GM18907 (cell line): ENCODE results near the gene ZPLD1.

Experiments
- ATAC-seq: cut with Tn5 transposase; IDR thresholded peaks from one replicate; pipeline ENCODE4 v1.9.1; 2021; ENCODE audit warnings: mild to moderate bottlenecking, moderate library complexity; ENCODE audit not compliant: unreplicated experiment

Gene ZPLD1

DNA sequence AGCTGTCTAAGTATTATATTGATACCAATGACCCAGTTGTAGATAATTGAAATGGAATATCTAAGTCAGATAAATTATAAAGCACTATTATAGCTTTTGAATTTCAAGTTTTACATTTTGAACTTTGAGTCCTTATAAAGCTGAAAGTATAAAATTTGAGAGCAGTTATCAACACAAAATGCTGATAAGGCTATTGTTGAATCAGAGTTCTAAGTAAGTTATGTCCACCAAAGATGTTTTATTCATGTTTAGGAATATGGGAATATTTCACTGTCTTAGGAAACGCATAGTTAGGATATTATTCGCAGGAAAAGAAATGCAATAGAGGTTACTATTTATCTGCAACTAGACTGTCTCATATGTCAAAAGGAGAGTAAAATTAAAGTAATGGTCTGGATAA is 29.4 kb downstream of the ZPLD1 start:
- no peak for ATAC-seq

DNA sequence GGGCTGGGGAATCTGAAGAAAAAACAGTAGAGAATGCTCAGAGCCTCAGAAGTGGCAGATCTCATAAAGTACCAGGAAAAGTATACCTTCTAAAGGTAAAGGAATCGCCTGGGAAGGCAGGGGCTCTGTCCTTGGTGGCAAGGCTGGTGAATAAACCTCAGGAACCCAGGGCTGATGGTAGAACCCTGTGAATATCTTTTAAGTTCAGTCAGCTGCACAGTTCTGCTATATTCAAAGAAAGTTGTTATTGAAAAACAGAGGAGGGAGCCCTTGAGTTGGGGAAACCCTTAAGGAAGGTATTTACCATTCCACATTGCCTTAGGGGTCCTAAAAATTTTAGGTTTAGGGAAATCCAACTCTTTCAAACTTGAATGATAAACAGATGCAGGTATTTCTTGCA is 31.2 kb downstream of the ZPLD1 start:
- no peak for ATAC-seq

DNA sequence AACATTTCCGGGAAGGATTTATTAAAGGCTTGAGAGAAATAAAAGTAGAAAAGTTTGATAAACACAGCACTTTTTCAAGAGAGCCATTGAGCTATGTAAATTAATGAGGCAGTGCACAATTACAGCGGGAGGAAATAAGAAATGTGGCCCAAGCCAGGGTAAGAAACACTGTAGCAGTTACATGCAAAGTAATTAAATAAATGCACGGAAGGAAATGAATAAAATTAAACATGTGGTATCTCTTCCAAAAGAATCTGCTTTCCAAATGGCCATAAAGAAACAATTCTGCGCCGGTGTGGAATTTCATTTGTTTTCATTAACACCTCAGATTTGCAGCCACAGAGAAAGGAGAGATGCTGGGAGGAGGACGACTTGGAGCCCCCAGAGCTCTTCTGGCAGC is 35.3 kb downstream of the ZPLD1 start:
- ATAC-seq: no peak

DNA sequence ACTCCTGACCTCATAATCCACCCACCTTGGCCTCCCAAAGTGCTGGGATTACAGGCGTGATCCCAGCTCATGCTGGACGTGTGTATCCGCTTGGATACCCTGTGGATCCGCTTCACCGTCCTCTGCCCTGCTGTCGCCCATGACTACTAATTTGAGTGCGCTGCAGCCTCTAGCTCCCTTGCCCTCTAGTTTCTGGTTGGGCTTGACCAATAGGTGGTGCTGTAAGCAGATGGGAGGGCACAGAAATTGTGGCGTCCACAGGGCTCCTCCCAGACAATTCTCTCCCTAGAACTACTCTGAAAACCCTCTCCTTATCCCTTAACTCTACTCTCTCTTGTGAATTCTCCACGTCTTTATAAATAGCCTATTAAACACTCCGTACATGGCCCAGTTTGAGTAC is 36.2 kb downstream of the ZPLD1 start:
- ATAC-seq: no peak

DNA sequence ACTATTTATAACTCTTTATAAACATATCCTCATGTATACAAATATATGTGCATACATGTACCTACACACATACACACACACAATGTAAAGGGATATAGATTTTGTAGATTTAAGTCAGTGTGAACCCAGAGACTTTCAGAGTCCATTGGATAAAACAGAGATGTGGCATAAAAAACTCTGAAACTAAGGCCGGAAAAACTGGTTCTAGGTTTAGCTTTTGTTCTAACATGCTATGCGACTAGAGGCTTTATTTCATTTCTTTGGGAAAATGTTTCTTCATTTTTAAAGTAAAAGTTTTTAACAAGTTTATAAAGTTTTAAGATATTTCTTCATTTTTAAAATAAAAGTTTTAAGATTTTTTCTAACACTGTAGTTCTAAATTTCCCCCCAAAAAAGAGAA is 36.7 kb downstream of the ZPLD1 start:
- ATAC-seq: no peak

DNA sequence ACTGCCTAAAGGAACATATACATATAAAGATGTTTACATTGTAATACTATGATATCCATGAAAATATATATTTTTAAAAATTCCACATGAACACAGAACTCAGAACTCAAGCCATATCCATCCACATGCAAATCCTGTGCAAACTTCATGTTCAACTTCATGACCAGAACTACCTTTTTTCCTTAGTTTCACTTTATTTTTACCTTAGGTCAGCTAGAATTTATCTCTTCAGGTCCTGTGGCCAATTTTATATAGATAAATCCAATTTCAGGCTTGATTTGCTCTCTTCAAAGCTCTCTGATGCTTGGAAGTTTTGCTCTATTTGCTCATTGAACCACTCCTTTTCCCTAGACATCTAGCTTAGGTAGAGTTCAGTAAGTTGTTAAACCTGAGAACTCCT is 38.8 kb downstream of the ZPLD1 start:
- no peak for ATAC-seq

DNA sequence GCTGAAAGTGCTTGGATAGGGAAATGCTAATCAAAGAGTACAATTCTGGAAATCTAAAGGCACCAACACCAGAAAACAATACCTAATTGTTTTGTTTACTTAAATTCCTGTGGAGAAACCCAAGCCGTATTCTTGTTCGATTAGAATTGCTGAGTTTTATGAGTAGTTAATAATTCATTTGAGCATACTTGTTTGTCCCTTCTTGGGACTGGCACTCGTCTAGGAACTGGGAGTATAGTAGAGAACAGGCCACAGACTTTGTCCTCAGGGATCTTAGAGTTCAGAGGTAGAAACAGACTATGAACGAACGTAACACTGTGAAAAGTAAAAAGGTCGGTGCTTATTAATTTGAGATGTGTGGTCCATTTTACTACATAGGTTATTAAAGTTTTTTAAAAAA is 39.4 kb downstream of the ZPLD1 start:
- no peak for ATAC-seq

DNA sequence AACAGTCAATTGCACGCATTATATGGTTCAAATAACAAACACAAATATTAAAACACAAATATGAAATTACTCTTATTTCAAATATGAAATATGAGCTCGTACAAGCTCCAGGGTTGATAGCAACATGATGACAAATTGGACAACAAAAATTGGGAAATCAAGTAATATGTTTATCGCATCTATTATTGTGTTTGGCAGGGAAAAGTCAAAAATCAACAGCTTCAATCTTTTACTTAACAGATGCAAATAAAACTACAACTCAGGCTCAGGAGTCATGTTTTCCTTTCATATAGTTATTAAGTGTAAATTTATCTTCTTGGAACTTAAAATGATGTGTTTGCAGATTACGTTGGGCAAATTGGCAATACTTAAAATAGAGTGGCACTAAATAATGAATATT is 41.4 kb downstream of the ZPLD1 start:
- ATAC-seq: no peak

DNA sequence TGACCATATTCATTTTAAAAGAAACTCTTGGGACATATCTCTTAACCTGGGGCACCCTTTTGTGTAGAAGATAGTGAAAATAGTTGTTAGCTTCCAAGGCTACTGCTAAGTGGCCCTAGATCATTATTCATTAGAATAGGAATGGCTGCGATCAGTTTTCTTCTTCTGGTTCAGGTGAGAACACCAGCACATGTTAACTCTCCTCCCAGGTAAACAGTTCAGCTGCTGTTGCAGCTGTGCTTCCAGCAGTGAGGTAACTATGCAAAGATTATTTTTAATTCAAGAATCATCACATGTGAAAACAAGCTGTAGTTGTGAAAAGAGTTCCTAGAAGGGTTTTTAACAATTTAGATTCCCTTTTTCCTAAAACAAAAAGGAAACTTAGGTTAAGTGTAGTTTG is 43.3 kb downstream of the ZPLD1 start:
- no peak for ATAC-seq

DNA sequence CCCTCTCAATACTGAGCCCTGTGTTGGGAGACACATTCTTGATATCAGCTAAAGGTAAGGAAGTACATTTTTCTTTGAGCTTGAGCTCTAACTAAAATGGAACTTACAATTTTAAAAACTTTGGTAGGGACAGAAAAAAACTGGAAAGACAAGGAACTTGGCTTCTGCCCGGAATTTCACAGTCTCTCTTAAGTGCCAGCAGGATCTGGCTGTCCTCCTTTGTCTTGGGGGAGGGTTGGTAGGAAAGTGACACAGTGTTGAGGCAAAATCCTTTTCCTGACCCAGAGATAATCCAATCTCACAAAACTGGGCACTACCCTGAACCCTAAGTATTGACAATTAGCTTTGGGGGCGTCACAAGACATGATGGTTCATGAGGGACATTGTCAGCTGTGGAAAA is 45.3 kb downstream of the ZPLD1 start:
- ATAC-seq: no peak

DNA sequence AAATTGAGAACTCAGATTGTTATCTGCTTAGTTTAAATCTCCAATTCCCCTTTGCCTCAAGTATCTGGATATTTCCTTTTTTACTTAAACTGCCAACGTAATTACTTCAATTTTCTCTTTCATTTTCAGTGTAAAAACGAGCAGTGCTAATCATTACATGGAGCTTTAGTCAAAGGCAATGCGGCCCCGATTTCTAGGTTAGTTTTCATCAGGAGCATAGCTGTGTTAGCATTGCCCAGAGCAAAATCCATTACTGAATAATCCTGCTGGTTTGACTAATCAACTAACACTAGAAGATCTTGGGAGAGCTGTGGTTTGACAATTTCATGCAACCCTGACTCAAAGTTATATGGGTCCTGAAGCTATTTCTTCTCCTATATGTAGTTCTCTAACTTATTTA is 46.2 kb downstream of the ZPLD1 start:
- ATAC-seq: no peak

DNA sequence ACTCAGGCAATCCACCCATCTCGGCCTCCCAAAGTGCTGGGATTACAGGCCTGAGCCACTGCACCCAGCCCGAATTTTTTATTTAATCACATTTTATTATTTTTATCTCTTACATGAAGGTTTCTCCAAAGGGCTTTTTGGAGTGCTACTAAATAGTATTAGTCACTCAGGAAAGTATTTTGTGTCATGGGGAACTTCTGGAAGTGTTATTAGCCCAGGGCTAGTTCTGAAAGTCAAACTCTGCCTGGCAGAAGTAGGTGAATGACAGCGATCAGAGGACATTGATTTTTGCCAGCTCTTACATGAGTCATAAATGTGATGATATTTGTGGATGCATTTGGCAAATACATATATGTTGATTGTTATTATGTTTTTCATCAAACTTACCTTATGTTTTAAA is 48.7 kb downstream of the ZPLD1 start:
- ATAC-seq: no peak

DNA sequence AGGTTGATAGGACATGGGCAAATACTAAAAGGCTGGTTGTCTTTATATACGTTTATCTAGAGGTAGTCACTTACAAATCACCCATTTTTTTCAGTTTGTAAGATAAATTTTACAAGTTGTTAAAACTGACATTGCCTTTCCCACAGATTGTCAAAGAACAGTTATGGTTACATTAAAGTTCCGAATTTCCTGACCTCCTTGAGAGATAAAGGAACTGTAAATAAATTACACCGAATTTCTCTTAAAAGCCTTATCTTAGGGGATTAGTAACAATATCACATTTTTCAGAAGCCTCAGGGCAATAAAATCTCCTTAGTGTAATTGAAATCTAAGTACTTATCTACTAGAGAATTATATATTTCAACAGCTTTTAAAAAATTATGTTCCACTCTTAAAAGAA is 49.5 kb downstream of the ZPLD1 start:
- ATAC-seq: no peak

DNA sequence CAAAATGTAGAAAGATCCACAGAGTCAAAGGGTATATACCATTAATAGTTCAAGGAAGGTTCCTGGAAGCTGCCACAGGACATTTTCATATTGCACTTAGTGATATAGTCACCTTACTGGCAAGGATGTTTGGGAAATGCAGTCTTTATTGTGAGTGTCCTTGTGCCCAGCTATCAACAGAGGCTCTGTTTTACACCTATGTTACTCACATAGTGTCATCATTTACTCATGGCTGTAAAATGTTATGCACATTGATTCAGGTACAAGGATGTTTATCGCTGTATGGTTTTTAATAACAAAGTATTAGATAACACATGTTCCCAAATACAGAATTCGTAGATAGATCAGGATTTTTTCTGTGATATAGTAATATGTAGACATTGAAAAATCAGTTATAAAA is 50.9 kb downstream of the ZPLD1 start:
- no peak for ATAC-seq

DNA sequence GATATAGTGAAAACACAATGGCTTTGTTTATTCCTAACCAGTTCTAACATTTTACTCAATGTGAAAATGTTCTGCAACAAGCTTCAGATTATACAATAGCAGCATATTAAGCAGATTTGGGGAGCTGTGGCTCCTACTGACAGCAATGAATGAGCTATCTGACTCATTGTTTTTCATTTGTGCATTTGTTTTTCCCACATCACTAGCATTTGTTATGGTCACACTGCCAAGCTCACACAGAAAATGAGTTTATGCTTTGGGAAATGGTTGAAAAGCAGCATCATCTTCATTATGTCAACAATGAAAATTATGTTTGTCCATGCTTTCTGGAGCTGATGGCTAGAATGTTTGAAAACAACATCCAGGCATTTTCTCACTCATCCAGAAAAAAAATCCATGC is 53.5 kb downstream of the ZPLD1 start:
- ATAC-seq: no peak

DNA sequence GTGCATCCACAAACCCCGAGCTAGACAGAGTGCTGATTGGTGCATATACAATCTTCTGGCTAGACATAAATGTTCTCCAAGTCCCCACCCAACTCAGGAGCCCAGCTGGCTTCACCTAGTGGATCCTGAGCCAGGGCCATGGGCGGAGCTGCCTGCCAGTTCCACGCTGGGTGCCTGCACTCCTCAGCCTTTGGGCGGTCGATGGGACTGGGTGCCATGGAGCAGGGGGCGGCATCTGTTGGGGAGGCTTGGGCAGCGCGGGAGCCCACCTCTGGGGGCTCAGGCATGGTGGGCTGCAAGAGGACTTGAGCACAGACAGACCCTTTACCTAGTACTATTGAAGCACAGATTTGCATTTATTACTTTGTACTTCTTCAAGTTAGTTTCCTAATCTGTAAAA is 57.5 kb downstream of the ZPLD1 start:
- ATAC-seq: no peak

DNA sequence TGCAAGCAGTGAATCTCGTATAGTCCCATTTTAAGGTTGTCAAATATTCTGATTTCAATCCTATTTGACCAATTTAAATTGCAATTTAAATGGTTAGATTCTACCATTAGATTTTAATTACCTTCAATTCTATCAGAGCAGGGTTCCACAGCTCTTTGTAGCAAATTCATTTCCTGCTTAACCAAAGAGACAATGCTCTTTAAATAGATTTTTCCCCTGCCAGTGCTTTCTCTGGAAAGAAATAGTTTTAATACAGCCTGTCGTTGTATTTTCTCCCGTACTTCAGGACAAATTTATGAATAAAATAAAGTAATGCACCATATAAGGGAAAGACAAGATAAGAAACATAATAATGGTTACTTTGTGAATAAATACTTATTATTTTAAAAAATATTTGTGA is 62.8 kb downstream of the ZPLD1 start:
- ATAC-seq: no peak

DNA sequence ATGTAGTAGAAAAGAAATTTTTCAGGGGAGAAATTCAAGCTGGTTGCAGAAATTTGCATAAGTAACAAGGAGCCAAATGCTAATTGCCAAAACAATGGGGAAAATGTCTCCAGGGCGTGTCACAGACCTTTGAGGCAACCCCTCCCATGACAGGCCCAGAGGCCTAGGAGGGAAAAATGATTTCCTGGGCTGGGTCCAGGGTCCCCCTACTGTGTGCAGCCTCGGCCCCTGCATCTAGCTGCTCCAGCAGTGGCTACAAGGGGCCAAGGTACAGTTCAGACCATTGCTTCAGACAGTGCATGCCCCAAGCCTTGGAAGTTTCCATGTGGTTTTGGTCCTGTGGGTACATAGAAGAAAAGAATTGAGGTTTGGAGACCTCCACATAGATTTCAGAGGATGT is 70.7 kb downstream of the ZPLD1 start:
- no peak for ATAC-seq

DNA sequence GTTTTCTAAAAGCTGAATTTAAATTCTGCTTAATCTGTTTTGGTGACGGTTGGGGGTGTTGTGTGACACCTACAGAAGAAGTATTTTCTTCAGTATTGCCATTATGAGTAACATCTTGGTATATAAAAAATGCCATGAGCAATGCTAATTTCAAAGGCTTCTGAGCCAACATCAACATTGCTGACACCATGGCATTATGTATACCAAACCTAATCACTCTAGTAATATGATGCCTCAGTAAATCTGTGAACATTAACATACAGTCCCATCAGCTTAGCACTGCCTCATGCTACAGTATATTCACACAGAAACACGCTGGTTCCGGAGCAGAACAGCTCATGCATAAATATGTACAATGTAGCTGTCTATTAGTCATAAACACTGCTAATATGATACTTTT is 75.8 kb downstream of the ZPLD1 start:
- ATAC-seq: no peak

DNA sequence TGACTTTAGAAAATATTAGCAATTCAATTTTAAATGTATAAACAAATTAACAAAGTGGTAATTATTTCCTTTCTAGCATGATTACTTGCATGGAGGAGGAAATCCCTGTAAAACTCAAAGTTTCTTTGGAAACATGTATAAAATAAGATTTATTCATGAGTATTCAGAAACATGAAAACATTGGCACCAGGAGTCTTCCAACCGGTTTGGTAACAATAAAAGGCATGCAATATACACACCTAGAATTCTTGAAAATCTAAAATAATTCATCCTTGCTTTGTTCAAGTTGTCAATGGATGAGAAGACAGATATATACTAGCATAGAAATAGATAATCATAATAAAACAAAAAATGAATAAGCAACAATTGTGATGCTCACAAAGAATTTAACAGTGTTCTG is 76.4 kb downstream of the ZPLD1 start:
- no peak for ATAC-seq

DNA sequence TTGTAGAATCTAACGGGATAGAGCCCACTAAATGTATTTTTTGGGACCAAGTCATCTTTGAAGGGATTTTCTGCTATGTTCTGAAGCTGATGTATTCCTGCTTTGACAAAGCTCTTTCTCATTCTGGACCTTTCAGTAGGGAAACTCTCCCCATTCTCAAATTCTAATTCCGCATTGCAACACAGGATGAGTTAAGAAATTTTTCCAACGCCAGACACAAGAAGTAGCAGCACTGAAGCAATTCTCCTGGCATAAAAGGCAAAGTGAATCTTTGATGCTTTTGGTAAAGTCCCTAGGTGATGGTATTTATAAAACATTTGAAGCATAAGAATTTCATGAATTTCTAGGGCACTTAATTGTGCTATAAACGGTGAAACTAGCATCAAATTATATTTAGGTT is 76.8 kb downstream of the ZPLD1 start:
- no peak for ATAC-seq

DNA sequence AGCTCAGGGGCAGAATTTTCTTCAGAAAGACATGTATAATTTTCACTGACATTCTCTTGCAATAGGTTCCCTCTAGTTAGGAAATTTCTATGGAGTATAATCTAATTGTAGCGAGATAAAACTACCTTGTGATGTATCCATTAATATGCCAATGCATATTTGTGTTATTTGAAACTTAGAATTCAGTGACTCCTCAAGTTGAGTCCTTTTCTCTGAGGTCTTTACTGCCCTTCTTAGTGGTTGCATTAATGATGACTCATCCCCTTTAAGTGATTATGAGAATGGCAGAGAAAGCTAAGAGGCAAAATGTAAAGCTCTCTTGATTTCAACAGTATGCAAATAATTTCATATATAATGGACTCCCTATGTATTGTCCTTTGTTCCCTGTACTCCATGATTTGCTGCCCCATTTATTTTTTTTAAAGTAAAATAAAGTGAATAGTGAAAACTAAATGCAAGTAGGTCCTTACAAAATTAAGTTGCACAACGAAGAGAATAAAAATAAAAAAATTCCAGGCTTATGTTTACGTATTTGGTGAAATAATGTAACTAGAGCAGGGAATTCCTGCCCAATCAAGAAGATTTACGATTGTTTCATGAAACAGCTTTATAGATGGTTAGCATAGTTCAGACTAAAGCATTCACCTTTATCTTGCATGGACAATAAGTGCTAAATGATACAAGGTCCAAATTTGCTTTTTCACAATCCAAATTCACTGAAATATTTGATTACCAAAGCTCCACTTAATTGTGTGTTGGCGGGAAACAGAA is 78.1 kb downstream of the ZPLD1 start:
- ATAC-seq: no peak

DNA sequence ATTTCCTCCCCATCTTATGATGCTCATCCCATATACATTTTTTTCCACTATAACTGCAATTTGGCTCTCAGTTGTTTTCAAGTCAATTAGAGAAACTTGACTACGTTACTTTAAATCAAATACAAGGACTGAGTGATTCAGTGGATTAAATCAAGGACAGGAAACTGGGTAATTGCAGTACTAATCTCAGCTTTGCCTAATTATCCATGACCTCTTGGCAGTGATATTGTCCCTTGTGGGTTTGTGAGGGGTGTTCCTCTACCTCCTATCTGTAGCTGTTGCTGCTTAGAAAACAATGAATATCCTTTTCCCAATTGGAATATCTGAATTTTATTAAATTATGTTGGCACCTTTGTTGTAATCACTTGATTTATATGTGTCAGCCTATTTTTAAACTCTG is 79.4 kb downstream of the ZPLD1 start:
- ATAC-seq: no peak
